Dendritic cell treated with granulocyte-macrophage colony-stimulating factor and Interleukin-4, amounts not matched to agents 40 ng/mL and 50 ng/mL, for 4 days (primary cell): ENCODE measurements around the gene LCLAT1.

Source experiments
- H3K27ac Mint-ChIP-seq: one replicate; pipeline ENCODE4 v1.8.0; 2022; ENCODE audit warnings: mild to moderate bottlenecking, mixed read lengths
- H3K27me3 Mint-ChIP-seq: one replicate; pipeline ENCODE4 v1.8.0; 2022; ENCODE audit warnings: mild to moderate bottlenecking, mixed read lengths
- H3K36me3 Mint-ChIP-seq: one replicate; pipeline ENCODE4 v1.8.0; 2022; ENCODE audit warnings: low read depth, mixed read lengths
- H3K4me1 Mint-ChIP-seq: one replicate; pipeline ENCODE4 v1.8.0; 2022; ENCODE audit warnings: low read depth, mixed read lengths
- H3K4me3 Mint-ChIP-seq: one replicate; pipeline ENCODE4 v1.8.0; 2022; ENCODE audit warnings: mild to moderate bottlenecking, moderate library complexity, mixed read lengths
- H3K9me3 Mint-ChIP-seq: one replicate; pipeline ENCODE4 v1.8.0; 2022; ENCODE audit warnings: mixed read lengths
- intact Hi-C: fragments of 100-400 bp; cut with micrococcal nuclease; formaldehyde crosslinking; loops from one replicate; pipeline ENCODE4 v1.15.0; 2022

The LCLAT1 gene

GRCh38 chr2:30447149-30448045, at the start of gene LCLAT1:
TSS of gene LCLAT1 (plus strand) at chr2:30447246. CDS start at chr2:30525591, 78,345 bp downstream.
- Mint-ChIP-seq H3K9me3 (no peaks in the 10 kb centered on the region), H3K27ac (peak within 1 kb of the TSS; percentile 96), H3K36me3 (peaks cover 9% of the 10 kb centered on the region), H3K4me1 (peaks cover 16% of the 10 kb centered on the region), H3K27me3 (no peaks in the 10 kb centered on the region), H3K4me3 (peak within 1 kb of the TSS; percentile 93)
- intact Hi-C loops = loop anchor here (10.0 kb wide), 1 partner anchor 213 kb away; the partner anchor contains the start of gene LBH

GRCh38 chr2:30398084-30398873, 48.8 kb upstream of the LCLAT1 start:
- H3K27me3 Mint-ChIP-seq = peaks cover 28% of the 10 kb centered on the region
- no peak overlapping the region for H3K4me3 Mint-ChIP-seq
- no peak overlapping the region for H3K27ac Mint-ChIP-seq
- intact Hi-C loops = no loop called here
- no peaks in the 10 kb centered on the region for H3K9me3 Mint-ChIP-seq
- no peaks in the 10 kb centered on the region for H3K36me3 Mint-ChIP-seq
- no peaks in the 10 kb centered on the region for H3K4me1 Mint-ChIP-seq

- H3K4me3 Mint-ChIP-seq = no peak overlapping the region
- H3K4me1 Mint-ChIP-seq = no peaks in the 10 kb centered on the region
- no peaks in the 10 kb centered on the region for H3K9me3 Mint-ChIP-seq
- H3K27me3 Mint-ChIP-seq = peaks cover 26% of the 10 kb centered on the region
- intact Hi-C loops = no loop called here
- H3K36me3 Mint-ChIP-seq = no peaks in the 10 kb centered on the region
- no peak overlapping the region for H3K27ac Mint-ChIP-seq
These were observed 46.7 kb upstream of the LCLAT1 start for GRCh38 chr2:30400151-30400954.

GRCh38 chr2:30402441-30403182, 44.4 kb upstream of the LCLAT1 start:
- Mint-ChIP-seq H3K9me3 (no peaks in the 10 kb centered on the region), H3K27me3 (peaks cover 36% of the 10 kb centered on the region), H3K4me3 (no peak overlapping the region), H3K27ac (no peak overlapping the region), H3K4me1 (no peaks in the 10 kb centered on the region), H3K36me3 (no peaks in the 10 kb centered on the region)
- intact Hi-C loops = no loop called here

- Mint-ChIP-seq H3K9me3 (no peaks in the 10 kb centered on the region), H3K36me3 (no peaks in the 10 kb centered on the region), H3K27ac (no peak overlapping the region), H3K4me3 (no peak overlapping the region), H3K4me1 (peaks cover 6% of the 10 kb centered on the region), H3K27me3 (peaks cover 46% of the 10 kb centered on the region)
- intact Hi-C loops = no loop called here
These were observed 43.3 kb upstream of the LCLAT1 start for GRCh38 chr2:30403592-30404312.

- no peak overlapping the region for H3K4me3 Mint-ChIP-seq
- intact Hi-C loops = no loop called here
- H3K9me3 Mint-ChIP-seq = no peaks in the 10 kb centered on the region
- H3K36me3 Mint-ChIP-seq = no peaks in the 10 kb centered on the region
- H3K27me3 Mint-ChIP-seq = peaks cover 46% of the 10 kb centered on the region
- H3K4me1 Mint-ChIP-seq = peaks cover 6% of the 10 kb centered on the region
- H3K27ac Mint-ChIP-seq = no peak overlapping the region
These were observed 42.5 kb upstream of the LCLAT1 start for GRCh38 chr2:30404319-30405259.

GRCh38 chr2:30405260-30405605, 41.8 kb upstream of the LCLAT1 start:
- no peak overlapping the region for H3K27ac Mint-ChIP-seq
- H3K9me3 Mint-ChIP-seq = no peaks in the 10 kb centered on the region
- H3K27me3 Mint-ChIP-seq = peaks cover 40% of the 10 kb centered on the region
- intact Hi-C loops = no loop called here
- H3K4me3 Mint-ChIP-seq = no peak overlapping the region
- H3K36me3 Mint-ChIP-seq = no peaks in the 10 kb centered on the region
- H3K4me1 Mint-ChIP-seq = peaks cover 6% of the 10 kb centered on the region

GRCh38 chr2:30406853-30407252, 40.2 kb upstream of the LCLAT1 start:
- intact Hi-C loops = no loop called here
- H3K36me3 Mint-ChIP-seq = no peaks in the 10 kb centered on the region
- H3K4me3 Mint-ChIP-seq = no peak overlapping the region
- no peaks in the 10 kb centered on the region for H3K9me3 Mint-ChIP-seq
- H3K4me1 Mint-ChIP-seq = peaks cover 11% of the 10 kb centered on the region
- peaks cover 33% of the 10 kb centered on the region for H3K27me3 Mint-ChIP-seq
- H3K27ac Mint-ChIP-seq = no peak overlapping the region

GRCh38 chr2:30408961-30409387, 38.1 kb upstream of the LCLAT1 start:
- H3K27me3 Mint-ChIP-seq = peaks cover 33% of the 10 kb centered on the region
- no peak overlapping the region for H3K27ac Mint-ChIP-seq
- no peaks in the 10 kb centered on the region for H3K9me3 Mint-ChIP-seq
- H3K36me3 Mint-ChIP-seq = no peaks in the 10 kb centered on the region
- intact Hi-C loops = no loop called here
- no peak overlapping the region for H3K4me3 Mint-ChIP-seq
- peaks cover 11% of the 10 kb centered on the region for H3K4me1 Mint-ChIP-seq

- intact Hi-C loops = no loop called here
- Mint-ChIP-seq H3K9me3 (no peaks in the 10 kb centered on the region), H3K27ac (no peak overlapping the region), H3K4me3 (no peak overlapping the region), H3K36me3 (no peaks in the 10 kb centered on the region), H3K27me3 (peaks cover 32% of the 10 kb centered on the region), H3K4me1 (peaks cover 11% of the 10 kb centered on the region)
These were observed 36.8 kb upstream of the LCLAT1 start for GRCh38 chr2:30410217-30410616.

GRCh38 chr2:30412047-30412683, 34.9 kb upstream of the LCLAT1 start:
- Mint-ChIP-seq H3K27ac (no peak overlapping the region), H3K9me3 (no peaks in the 10 kb centered on the region), H3K36me3 (no peaks in the 10 kb centered on the region), H3K4me1 (peaks cover 11% of the 10 kb centered on the region), H3K27me3 (peaks cover 25% of the 10 kb centered on the region), H3K4me3 (no peak overlapping the region)
- intact Hi-C loops = no loop called here
